ENCODE data around the gene NKAIN4.

The NKAIN4 gene

DNA sequence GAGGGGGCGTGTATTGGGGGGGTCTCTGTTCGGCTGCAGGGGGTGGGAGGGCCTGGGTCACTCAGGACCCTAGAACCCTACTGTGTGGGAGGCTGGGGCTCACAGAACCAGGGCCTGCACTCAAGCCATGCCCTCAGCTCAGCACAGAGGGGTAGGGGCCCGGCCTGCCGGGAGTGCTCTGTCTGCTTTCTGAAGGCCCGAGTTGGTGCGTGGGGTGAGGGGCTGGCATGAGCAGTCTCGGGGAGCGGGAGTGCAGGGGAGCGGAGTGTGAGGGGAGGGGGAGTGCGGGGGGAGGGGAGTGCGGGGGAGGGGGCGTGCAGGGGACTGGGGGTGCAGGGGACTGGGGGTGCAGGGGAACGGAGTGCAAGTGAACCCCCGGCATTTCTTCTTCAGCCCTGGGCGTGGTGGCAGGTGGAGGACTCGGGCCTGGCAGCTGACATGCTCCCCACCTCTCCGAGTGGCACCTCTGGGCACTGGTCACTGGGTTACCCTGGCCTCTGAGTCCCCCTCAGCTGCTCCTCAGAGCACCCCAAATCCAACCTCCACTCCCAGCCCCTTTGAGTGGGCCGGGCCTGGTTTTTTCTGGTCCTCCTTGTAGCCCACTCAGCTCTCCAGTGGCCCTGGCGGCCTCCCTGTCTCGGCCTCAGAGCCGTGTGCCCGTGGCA is 39.7 kb upstream of the NKAIN4 start:
- TF ChIP-seq CEBPB (IDR thresholded peaks at IDR 0.05) (no peak), EP300 (IDR thresholded peaks at IDR 0.05; ENCODE audit: borderline replicate concordance) (no peak), TAF1 (IDR thresholded peaks at IDR 0.05; ENCODE audit: low read depth) (no peak)
- TF ChIP-seq, protein P1, sequence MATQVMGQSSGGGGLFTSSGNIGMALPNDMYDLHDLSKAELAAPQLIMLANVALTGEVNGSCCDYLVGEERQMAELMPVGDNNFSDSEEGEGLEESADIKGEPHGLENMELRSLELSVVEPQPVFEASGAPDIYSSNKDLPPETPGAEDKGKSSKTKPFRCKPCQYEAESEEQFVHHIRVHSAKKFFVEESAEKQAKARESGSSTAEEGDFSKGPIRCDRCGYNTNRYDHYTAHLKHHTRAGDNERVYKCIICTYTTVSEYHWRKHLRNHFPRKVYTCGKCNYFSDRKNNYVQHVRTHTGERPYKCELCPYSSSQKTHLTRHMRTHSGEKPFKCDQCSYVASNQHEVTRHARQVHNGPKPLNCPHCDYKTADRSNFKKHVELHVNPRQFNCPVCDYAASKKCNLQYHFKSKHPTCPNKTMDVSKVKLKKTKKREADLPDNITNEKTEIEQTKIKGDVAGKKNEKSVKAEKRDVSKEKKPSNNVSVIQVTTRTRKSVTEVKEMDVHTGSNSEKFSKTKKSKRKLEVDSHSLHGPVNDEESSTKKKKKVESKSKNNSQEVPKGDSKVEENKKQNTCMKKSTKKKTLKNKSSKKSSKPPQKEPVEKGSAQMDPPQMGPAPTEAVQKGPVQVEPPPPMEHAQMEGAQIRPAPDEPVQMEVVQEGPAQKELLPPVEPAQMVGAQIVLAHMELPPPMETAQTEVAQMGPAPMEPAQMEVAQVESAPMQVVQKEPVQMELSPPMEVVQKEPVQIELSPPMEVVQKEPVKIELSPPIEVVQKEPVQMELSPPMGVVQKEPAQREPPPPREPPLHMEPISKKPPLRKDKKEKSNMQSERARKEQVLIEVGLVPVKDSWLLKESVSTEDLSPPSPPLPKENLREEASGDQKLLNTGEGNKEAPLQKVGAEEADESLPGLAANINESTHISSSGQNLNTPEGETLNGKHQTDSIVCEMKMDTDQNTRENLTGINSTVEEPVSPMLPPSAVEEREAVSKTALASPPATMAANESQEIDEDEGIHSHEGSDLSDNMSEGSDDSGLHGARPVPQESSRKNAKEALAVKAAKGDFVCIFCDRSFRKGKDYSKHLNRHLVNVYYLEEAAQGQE (IDR thresholded peaks at IDR 0.05; ENCODE audit: low read depth), result no peak

DNA sequence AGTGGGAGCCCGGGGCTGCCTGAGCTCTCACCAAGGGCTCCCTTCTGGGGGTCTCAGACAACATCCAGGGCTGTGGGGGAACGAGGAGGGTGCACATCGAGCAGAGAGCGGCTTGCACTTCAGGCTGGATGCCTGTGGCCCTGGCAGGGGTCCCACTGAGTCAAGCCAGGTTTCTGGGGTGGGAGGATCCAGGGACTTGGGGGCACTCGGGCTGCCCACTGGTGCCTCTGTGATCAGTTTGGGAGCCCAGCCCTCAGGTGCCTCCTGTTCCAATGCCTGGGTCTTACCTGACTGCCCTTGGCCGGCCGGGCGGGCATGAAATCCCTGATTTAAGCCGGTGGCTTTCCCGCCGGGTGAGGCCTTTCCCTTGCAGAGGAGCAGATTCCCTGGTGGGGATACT is 39.2 kb upstream of the NKAIN4 start:
- TF ChIP-seq TEAD4 (IDR thresholded peaks at IDR 0.05), result no peak
- TF ChIP-seq, protein P2, sequence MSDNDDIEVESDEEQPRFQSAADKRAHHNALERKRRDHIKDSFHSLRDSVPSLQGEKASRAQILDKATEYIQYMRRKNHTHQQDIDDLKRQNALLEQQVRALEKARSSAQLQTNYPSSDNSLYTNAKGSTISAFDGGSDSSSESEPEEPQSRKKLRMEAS (IDR thresholded peaks at IDR 0.05), result no peak
- TF ChIP-seq NFIC (IDR thresholded peaks at IDR 0.05), result no peak
- TF ChIP-seq CREB1 (IDR thresholded peaks at IDR 0.05; ENCODE audit: low read depth), result no peak
- no peak for TF ChIP-seq TCF12 (IDR thresholded peaks at IDR 0.05; ENCODE audit: low read depth)
- TF ChIP-seq YY1 (IDR thresholded peaks at IDR 0.05; ENCODE audit: low read depth), result no peak
- TF ChIP-seq, protein P1 (IDR thresholded peaks at IDR 0.05; ENCODE audit: low read depth), result no peak
- TF ChIP-seq CEBPB (IDR thresholded peaks at IDR 0.05), result no peak
- TF ChIP-seq, protein P3, sequence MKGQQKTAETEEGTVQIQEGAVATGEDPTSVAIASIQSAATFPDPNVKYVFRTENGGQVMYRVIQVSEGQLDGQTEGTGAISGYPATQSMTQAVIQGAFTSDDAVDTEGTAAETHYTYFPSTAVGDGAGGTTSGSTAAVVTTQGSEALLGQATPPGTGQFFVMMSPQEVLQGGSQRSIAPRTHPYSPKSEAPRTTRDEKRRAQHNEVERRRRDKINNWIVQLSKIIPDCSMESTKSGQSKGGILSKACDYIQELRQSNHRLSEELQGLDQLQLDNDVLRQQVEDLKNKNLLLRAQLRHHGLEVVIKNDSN (IDR thresholded peaks at IDR 0.05), result no peak
- no peak for TF ChIP-seq TAF1 (IDR thresholded peaks at IDR 0.05; ENCODE audit: low read depth)

DNA sequence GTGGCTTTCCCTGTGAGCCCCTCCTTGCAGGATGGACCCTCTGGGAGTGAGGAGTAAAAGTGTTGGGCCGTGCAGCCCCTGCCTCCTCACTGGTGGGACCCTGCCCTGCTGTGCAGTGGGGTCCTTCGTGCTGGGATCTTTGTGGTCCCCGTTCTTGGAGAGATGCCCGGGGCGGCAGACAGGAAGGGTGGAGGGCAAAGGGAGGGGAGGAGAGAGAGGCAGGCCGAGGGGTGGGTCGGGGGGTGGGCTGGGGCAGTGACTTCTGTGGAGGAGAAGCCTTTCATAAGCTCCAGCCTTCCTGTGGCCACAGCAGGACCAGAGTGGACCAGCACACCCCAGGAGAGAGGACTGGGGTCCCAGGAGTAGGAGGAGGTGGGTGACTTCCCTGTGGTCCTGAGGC is 38.6 kb upstream of the NKAIN4 start, which contains the start of gene COL20A1:
COL20A1 (plus strand) TSS at position 283 of the 400 bp plus-strand sequence. CDS start 1,922 bp downstream, outside the sequence.
- TF ChIP-seq EGR1 (IDR thresholded peaks at IDR 0.05) (no peak), YY1 (IDR thresholded peaks at IDR 0.05; ENCODE audit: low read depth) (no peak), EP300 (IDR thresholded peaks at IDR 0.05; ENCODE audit: borderline replicate concordance) (no peak), FOXM1 (IDR thresholded peaks at IDR 0.05; ENCODE audit: borderline replicate concordance, low read depth) (no peak), TAF1 (IDR thresholded peaks at IDR 0.05; ENCODE audit: low read depth) (no peak), RAD21 (IDR thresholded peaks at IDR 0.05; ENCODE audit: low read depth) (no peak), NFIC (IDR thresholded peaks at IDR 0.05) (no peak), CEBPB (IDR thresholded peaks at IDR 0.05) (no peak), TEAD4 (IDR thresholded peaks at IDR 0.05) (no peak), TCF12 (IDR thresholded peaks at IDR 0.05; ENCODE audit: low read depth) (no peak), CREB1 (IDR thresholded peaks at IDR 0.05; ENCODE audit: low read depth) (no peak), ZBTB7A (IDR thresholded peaks at IDR 0.05; ENCODE audit: low read depth) (no peak)
- TF ChIP-seq, protein P1 (IDR thresholded peaks at IDR 0.05; ENCODE audit: low read depth), result no peak
- TF ChIP-seq, protein P3 (IDR thresholded peaks at IDR 0.05), result no peak
- TF ChIP-seq, protein P2 (IDR thresholded peaks at IDR 0.05), result no peak

DNA sequence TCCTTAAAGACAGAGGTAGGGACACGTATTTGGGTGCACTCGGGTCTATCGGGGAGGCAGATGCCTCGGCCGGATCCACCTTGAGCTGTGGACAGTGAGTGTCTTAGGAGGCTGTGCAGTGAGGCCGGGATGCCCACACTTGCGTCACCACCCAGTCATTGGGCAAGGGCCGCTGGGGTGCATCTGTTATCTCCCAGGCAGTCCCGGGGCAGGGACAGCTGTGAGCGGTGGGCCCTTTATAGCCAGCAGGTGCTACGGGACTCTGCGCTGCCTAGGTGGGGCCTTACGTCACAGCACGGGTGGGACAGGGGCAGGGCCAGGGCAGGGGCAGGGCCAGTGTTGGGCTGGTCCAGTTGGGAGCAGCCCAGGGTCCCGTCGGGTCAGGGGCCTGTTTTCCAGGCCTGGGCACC is 38.0 kb upstream of the NKAIN4 start:
- no peak for TF ChIP-seq RAD21 (IDR thresholded peaks at IDR 0.05; ENCODE audit: low read depth)

DNA sequence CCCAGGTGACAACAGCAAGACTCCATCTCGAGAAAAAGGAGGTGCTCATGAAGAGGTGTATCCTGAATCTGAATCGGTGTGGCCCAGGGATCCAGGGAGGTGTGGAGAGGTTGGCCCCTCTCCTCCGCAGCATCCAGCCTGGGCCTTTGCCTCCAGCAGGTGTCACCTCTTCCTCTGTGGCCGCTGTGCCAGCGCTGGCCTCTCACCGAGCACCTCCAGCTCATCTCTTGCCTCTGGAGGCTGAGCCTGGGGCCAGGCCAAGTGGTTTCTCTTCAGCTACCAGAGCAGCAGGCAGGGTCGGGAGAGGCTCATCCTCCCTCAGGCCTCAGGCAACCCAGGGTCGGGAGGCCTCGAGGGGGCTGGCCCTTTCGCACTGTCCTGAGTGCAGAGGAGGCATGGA is 37.5 kb upstream of the NKAIN4 start:
- TF ChIP-seq CREB1 (IDR thresholded peaks at IDR 0.05; ENCODE audit: low read depth) (no peak), TEAD4 (IDR thresholded peaks at IDR 0.05) (no peak), CEBPB (IDR thresholded peaks at IDR 0.05) (no peak), NFIC (IDR thresholded peaks at IDR 0.05) (no peak), ZBTB7A (IDR thresholded peaks at IDR 0.05; ENCODE audit: low read depth) (no peak), YY1 (IDR thresholded peaks at IDR 0.05; ENCODE audit: low read depth) (no peak), TCF12 (IDR thresholded peaks at IDR 0.05; ENCODE audit: low read depth) (no peak), FOXM1 (IDR thresholded peaks at IDR 0.05; ENCODE audit: borderline replicate concordance, low read depth) (no peak), EP300 (IDR thresholded peaks at IDR 0.05; ENCODE audit: borderline replicate concordance) (no peak), EGR1 (IDR thresholded peaks at IDR 0.05) (no peak), TAF1 (IDR thresholded peaks at IDR 0.05; ENCODE audit: low read depth) (no peak), RAD21 (IDR thresholded peaks at IDR 0.05; ENCODE audit: low read depth) (no peak)
- TF ChIP-seq, protein P1 (IDR thresholded peaks at IDR 0.05; ENCODE audit: low read depth), result no peak
- TF ChIP-seq, protein P2 (IDR thresholded peaks at IDR 0.05), result no peak
- TF ChIP-seq, protein P3 (IDR thresholded peaks at IDR 0.05), result no peak
